ENCODE data around the gene IGBP1.

The IGBP1 gene

DNA sequence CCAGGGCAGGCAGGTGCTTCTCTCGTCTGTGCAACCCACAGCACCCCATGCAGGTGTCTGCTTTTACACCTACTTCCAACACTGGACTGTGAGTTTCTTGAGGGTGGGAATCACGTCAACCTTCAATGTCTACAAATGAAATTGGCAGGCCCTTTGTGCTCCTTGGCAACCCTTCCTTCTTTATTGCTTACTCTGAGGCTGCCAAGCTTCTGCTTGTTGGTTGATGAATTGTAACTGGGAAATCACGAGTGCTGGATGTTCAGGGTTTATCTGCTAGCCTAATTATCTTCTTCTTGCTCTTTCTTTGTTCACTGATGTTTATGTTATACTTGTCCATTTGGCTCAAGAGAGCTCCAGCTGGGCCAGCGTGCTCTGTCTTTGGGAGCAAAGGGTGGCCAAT lies 41.5 kb downstream of the IGBP1 start:
- H3K4me3 ChIP-seq (ENCODE audit: low read depth, low read length), result no peak overlapping the region
- TF ChIP-seq, protein P1, sequence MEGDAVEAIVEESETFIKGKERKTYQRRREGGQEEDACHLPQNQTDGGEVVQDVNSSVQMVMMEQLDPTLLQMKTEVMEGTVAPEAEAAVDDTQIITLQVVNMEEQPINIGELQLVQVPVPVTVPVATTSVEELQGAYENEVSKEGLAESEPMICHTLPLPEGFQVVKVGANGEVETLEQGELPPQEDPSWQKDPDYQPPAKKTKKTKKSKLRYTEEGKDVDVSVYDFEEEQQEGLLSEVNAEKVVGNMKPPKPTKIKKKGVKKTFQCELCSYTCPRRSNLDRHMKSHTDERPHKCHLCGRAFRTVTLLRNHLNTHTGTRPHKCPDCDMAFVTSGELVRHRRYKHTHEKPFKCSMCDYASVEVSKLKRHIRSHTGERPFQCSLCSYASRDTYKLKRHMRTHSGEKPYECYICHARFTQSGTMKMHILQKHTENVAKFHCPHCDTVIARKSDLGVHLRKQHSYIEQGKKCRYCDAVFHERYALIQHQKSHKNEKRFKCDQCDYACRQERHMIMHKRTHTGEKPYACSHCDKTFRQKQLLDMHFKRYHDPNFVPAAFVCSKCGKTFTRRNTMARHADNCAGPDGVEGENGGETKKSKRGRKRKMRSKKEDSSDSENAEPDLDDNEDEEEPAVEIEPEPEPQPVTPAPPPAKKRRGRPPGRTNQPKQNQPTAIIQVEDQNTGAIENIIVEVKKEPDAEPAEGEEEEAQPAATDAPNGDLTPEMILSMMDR (IDR thresholded peaks at IDR 0.05; ENCODE audit: insufficient read depth, low read depth, low read length, missing control alignments), result no peak
- no peak for DNase-seq (ENCODE audit: low read depth)

DNA sequence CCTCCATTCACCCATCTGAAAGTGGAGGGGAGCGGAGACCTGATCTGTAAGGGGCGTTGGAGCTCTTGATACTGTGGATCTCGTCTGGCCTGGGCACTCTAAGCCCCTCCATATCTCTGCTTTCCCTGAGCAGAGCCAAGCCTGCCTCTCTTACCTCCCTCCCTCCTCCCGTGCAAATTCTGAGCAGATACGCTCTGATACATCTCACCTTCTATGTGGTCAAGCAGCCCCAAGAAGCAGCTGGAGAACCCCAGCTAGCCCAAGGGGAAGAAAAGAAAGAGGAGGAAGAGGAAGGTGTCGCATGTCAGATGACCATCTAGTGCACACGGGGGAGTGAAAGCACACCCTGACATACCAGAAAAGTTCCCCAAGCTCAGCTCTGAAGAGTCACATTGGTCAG lies 42.1 kb downstream of the IGBP1 start:
- DNase-seq (ENCODE audit: low read depth), result no peak
- no peak overlapping the region for H3K4me3 ChIP-seq (ENCODE audit: low read depth, low read length)
- TF ChIP-seq, protein P1 (IDR thresholded peaks at IDR 0.05; ENCODE audit: insufficient read depth, low read depth, low read length, missing control alignments), result no peak

DNA sequence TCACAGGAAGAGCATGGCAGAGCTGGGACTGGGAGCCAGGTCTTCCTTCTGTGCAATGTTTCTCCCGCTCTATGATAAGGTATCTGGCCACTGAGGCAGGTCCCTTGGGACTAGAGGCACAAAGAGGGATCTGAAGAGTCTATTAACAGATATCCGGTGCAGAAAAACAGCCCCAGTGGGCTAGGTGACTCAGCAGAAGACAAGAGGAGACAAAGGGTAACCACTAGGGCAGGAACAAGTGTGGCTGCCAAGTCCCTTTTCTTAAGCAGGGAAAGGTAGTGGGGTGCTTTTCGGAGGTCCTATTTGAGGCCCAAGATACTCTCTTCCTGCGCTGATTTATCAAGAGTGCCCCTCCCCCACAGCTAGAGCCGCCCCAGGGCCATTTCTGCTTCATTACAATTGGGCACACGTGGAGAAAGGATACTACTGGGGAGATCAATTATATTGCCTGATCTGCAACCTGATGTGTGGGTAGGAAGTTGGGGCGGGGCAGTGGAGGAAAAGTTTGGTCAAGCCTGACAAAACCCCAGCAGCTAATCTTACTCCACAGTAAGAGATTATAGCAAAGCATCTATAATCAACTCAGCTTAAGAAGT lies 43.8 kb downstream of the IGBP1 start, which contains the start of gene DGAT2L6:
DGAT2L6 (plus strand) TSS at position 546 of the 596 bp plus-strand sequence. CDS start 100 bp downstream, outside the sequence.
- peak; percentile 10 for DNase-seq (ENCODE audit: low read depth)
- TF ChIP-seq, protein P1 (IDR thresholded peaks at IDR 0.05; ENCODE audit: insufficient read depth, low read depth, low read length, missing control alignments), result no peak
- H3K4me3 ChIP-seq (ENCODE audit: low read depth, low read length), result no peak within 1 kb of the TSS

DNA sequence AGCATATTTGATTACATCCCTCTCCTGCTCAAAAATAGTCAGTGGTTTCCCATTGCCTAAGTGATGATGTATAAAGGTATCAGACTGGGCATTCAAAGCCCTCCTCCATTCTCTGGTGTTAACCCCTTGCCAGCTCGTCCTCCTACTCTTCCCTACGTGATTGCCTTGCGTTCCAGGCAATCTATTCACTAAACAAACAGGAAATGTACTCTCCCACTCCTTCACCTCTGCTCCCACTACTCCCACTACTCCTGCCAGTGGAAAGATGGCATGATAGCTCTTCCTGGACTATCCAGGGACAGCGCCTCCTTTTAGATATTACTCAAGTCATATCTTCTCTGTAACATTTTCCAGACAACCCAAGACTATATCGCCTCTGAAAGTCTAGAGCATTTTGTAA lies 49.8 kb downstream of the IGBP1 start:
- TF ChIP-seq, protein P1 (IDR thresholded peaks at IDR 0.05; ENCODE audit: insufficient read depth, low read depth, low read length, missing control alignments), result no peak
- no peak overlapping the region for H3K4me3 ChIP-seq (ENCODE audit: low read depth, low read length)
- DNase-seq (ENCODE audit: low read depth), result no peak

DNA sequence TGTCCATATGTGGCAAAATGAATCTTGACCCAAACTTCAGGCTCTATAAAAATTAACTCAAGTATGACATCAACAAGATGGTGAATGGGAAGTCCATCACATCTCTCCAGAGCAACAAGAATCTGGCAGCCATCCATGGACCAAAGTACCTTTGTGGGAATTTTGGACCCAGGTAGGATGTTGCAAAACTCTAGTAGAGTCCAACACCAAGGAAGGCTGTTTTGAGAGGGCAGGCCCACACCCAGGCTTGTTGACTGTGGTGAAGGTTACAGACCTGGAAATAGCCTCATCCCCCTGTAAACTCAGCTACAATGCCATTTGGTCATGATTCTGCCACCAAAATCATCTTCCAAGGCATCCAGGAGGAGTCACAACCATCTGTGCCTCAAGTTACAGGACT lies 57.0 kb downstream of the IGBP1 start:
- TF ChIP-seq, protein P1 (IDR thresholded peaks at IDR 0.05; ENCODE audit: insufficient read depth, low read depth, low read length, missing control alignments), result no peak

DNA sequence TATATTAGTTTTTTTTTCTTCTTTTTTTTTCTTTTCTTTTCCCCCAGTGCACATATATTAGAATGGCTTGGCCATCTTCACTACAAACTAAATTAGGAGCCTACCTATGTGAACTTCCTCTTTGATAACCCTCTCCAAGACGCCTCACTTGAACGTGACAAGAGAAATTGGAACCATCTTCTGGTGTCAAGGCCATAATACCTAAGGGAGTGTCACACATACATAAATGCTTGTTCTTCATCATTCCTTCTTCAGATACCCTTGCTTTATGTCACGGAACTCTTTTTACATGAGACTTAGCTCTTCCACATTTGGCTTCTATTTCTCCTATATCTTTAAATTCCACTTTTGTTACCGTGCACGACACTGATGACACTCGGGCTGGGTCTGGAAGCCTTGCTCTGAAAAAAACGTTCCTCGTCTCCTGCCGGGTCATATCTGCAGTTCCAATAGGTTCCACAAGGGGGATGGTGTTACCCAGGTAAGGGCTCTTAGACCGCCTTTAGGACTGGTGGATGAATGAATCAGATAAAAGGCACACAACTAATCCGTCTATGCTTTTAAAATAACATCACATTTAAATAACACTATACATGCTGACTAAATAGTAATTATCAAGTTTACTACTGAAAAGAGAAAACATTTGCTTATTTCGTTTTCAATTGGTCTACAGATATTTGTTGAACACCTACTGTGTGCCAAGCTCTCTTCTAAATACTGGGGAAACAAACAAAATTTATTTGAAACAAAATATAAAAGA lies 63.9 kb downstream of the IGBP1 start:
- TF ChIP-seq, protein P1 (IDR thresholded peaks at IDR 0.05; ENCODE audit: insufficient read depth, low read depth, low read length, missing control alignments), result peak; percentile 55
- H3K4me3 ChIP-seq (ENCODE audit: low read depth, low read length), result no peak overlapping the region
- peak; percentile 67 for DNase-seq (ENCODE audit: low read depth)

More for the DNA sequence above, 57.0 kb downstream of the IGBP1 start:
- no peak overlapping the region for H3K4me3 ChIP-seq (ENCODE audit: low read depth, low read length)
- no peak for DNase-seq (ENCODE audit: low read depth)

Measured in GM12865 (cell line).